HAP-1 (cell line): ENCODE data around the gene CREB3L1.

ENCODE experiments used
- DNase-seq, 2 experiments: peaks; one replicate each; pipeline ENCODE4 v3.0.0-alpha.2; 2016 to 2020; ENCODE audit warnings: low spot score in 2 of 2
- H3K27me3 ChIP-seq: fragments of 250-450 bp; sonication (Bioruptor Pico); 2 replicates; pipeline ENCODE4 v1.5.1; 2020; ENCODE audit warnings: low read depth, mild to moderate bottlenecking, moderate library complexity
- H3K36me3 ChIP-seq: fragments of 250-450 bp; sonication (Bioruptor Pico); replicated peaks from 2 replicates; pipeline ENCODE4 v1.5.1; 2020; ENCODE audit warnings: mild to moderate bottlenecking
- H3K4me1 ChIP-seq: fragments of 250-450 bp; sonication (Bioruptor Pico); 2 replicates; pipeline ENCODE4 v1.5.1; 2020; ENCODE audit warnings: mild to moderate bottlenecking
- H3K4me3 ChIP-seq: fragments of 250-450 bp; sonication (Bioruptor Pico); 2 replicates; pipeline ENCODE4 v1.5.1; 2020; ENCODE audit warnings: mild to moderate bottlenecking, moderate library complexity
- H3K9me3 ChIP-seq: fragments of 250-450 bp; sonication (Bioruptor Pico); 2 replicates; pipeline ENCODE4 v1.5.1; 2020; ENCODE audit warnings: mild to moderate bottlenecking, moderate library complexity
- in situ Hi-C: fragments of 300-500 bp; cut with MboI; formaldehyde crosslinking; loops from 3 replicates; pipeline ENCODE4 v1.14.3; 2020; ENCODE audit warnings: low sequenced_read_pairs, inconsistent platforms, mixed read lengths

Gene CREB3L1

GRCh38 chr11:46348566-46349401, 71.3 kb downstream of the CREB3L1 start:
- Histone ChIP-seq H3K4me1 (peaks cover 4% of the 10 kb centered on the region; the same call in 1 of the 2 replicates), H3K9me3 (no peaks in the 10 kb centered on the region), H3K27me3 (no peaks in the 10 kb centered on the region), H3K36me3 (no peaks in the 10 kb centered on the region), H3K4me3 (peak overlapping the region; percentile 86)
- in situ Hi-C loops = no loop called here
- peak in 1 of 2 experiments; percentile 29 for DNase-seq

GRCh38 chr11:46350695-46351094, 73.2 kb downstream of the CREB3L1 start:
- DNase-seq = no peak
- no peaks in the 10 kb centered on the region for H3K27me3 ChIP-seq
- in situ Hi-C loops = no loop called here
- H3K4me1 ChIP-seq = peaks cover 4% of the 10 kb centered on the region; the same call in 1 of the 2 replicates
- H3K4me3 ChIP-seq = no peak overlapping the region
- no peaks in the 10 kb centered on the region for H3K9me3 ChIP-seq
- H3K36me3 ChIP-seq = no peaks in the 10 kb centered on the region

GRCh38 chr11:46351148-46351547, 73.7 kb downstream of the CREB3L1 start:
- in situ Hi-C loops = no loop called here
- Histone ChIP-seq H3K4me3 (no peak overlapping the region), H3K4me1 (peaks cover 4% of the 10 kb centered on the region; the same call in 1 of the 2 replicates)

GRCh38 chr11:46351606-46352005, 74.1 kb downstream of the CREB3L1 start:
- Histone ChIP-seq H3K4me3 (no peak overlapping the region), H3K36me3 (peaks cover 1% of the 10 kb centered on the region; the same call in 1 of the 2 replicates), H3K9me3 (no peaks in the 10 kb centered on the region), H3K4me1 (peaks cover 4% of the 10 kb centered on the region; the same call in 1 of the 2 replicates), H3K27me3 (no peaks in the 10 kb centered on the region)
- DNase-seq = no peak
- in situ Hi-C loops = no loop called here

More at GRCh38 chr11:46351148-46351547, 73.7 kb downstream of the CREB3L1 start:
- no peak for DNase-seq
- H3K27me3 ChIP-seq = no peaks in the 10 kb centered on the region
- no peaks in the 10 kb centered on the region for H3K9me3 ChIP-seq
- H3K36me3 ChIP-seq = no peaks in the 10 kb centered on the region

- in situ Hi-C loops = no loop called here
- H3K36me3 ChIP-seq = peaks cover 3% of the 10 kb centered on the region; the same call in 1 of the 2 replicates
These were observed 74.8 kb downstream of the CREB3L1 start for GRCh38 chr11:46352063-46352841.

GRCh38 chr11:46353698-46354097, 76.2 kb downstream of the CREB3L1 start:
- Histone ChIP-seq H3K4me3 (no peak overlapping the region), H3K9me3 (no peaks in the 10 kb centered on the region), H3K27me3 (no peaks in the 10 kb centered on the region), H3K36me3 (peaks cover 3% of the 10 kb centered on the region; the same call in 1 of the 2 replicates), H3K4me1 (no peaks in the 10 kb centered on the region)
- in situ Hi-C loops = no loop called here
- no peak for DNase-seq

More at GRCh38 chr11:46352063-46352841, 74.8 kb downstream of the CREB3L1 start:
- Histone ChIP-seq H3K27me3 (no peaks in the 10 kb centered on the region), H3K9me3 (no peaks in the 10 kb centered on the region), H3K4me1 (no peaks in the 10 kb centered on the region), H3K4me3 (peak overlapping the region; percentile 15)
- peak; percentile 38 to 76 for DNase-seq

GRCh38 chr11:46356924-46357482, 79.5 kb downstream of the CREB3L1 start:
- no peaks in the 10 kb centered on the region for H3K27me3 ChIP-seq

GRCh38 chr11:46357483-46357936, 80.0 kb downstream of the CREB3L1 start:
- in situ Hi-C loops = no loop called here
- H3K9me3 ChIP-seq = no peaks in the 10 kb centered on the region
- DNase-seq = no peak
- no peaks in the 10 kb centered on the region for H3K4me1 ChIP-seq
- H3K27me3 ChIP-seq = no peaks in the 10 kb centered on the region
- H3K36me3 ChIP-seq = peaks cover 5% of the 10 kb centered on the region; the same call in 1 of the 2 replicates
- no peak overlapping the region for H3K4me3 ChIP-seq

More at GRCh38 chr11:46356924-46357482, 79.5 kb downstream of the CREB3L1 start:
- Histone ChIP-seq H3K4me1 (no peaks in the 10 kb centered on the region), H3K4me3 (no peak overlapping the region), H3K9me3 (no peaks in the 10 kb centered on the region), H3K36me3 (peaks cover 3% of the 10 kb centered on the region; the same call in 1 of the 2 replicates)
- DNase-seq = no peak
- in situ Hi-C loops = no loop called here

- Histone ChIP-seq H3K9me3 (no peaks in the 10 kb centered on the region), H3K36me3 (peaks cover 5% of the 10 kb centered on the region; the same call in 1 of the 2 replicates), H3K27me3 (no peaks in the 10 kb centered on the region), H3K4me1 (no peaks in the 10 kb centered on the region), H3K4me3 (no peak overlapping the region)
- no peak for DNase-seq
- in situ Hi-C loops = no loop called here
These were observed 82.5 kb downstream of the CREB3L1 start for GRCh38 chr11:46359953-46360352.

- Histone ChIP-seq H3K36me3 (peaks cover 5% of the 10 kb centered on the region; the same call in 1 of the 2 replicates), H3K4me3 (no peak overlapping the region), H3K4me1 (no peaks in the 10 kb centered on the region), H3K27me3 (no peaks in the 10 kb centered on the region), H3K9me3 (no peaks in the 10 kb centered on the region)
- no peak for DNase-seq
- in situ Hi-C loops = no loop called here
These were observed 83.4 kb downstream of the CREB3L1 start for GRCh38 chr11:46360878-46361277.

GRCh38 chr11:46361283-46362155, 84.1 kb downstream of the CREB3L1 start:
- in situ Hi-C loops = no loop called here
- H3K4me3 ChIP-seq = no peak overlapping the region
- H3K4me1 ChIP-seq = no peaks in the 10 kb centered on the region

GRCh38 chr11:46362156-46363030, 84.9 kb downstream of the CREB3L1 start:
- no peak for DNase-seq
- Histone ChIP-seq H3K9me3 (no peaks in the 10 kb centered on the region), H3K27me3 (no peaks in the 10 kb centered on the region), H3K4me3 (no peak overlapping the region), H3K4me1 (no peaks in the 10 kb centered on the region), H3K36me3 (0 out of 2 replicates have a peak, but pooled peaks cover 2% of the 10 kb centered on the region)
- in situ Hi-C loops = no loop called here

More at GRCh38 chr11:46361283-46362155, 84.1 kb downstream of the CREB3L1 start:
- Histone ChIP-seq H3K9me3 (no peaks in the 10 kb centered on the region), H3K27me3 (no peaks in the 10 kb centered on the region), H3K36me3 (peaks cover 5% of the 10 kb centered on the region; the same call in 1 of the 2 replicates)
- DNase-seq = no peak
